Activated naive CD4-positive, alpha-beta T cell treated with anti-CD3 and anti-CD28 coated beads, Interleukin-2, amount 50 U/mL, for 24 hours (primary cell): Measurements from ENCODE around the gene PROM1.

Experiments
- H3K27ac Mint-ChIP-seq: one replicate; pipeline ENCODE4 v1.8.0; 2021; ENCODE audit warnings: mild to moderate bottlenecking, mixed read lengths
- H3K27me3 Mint-ChIP-seq: one replicate; pipeline ENCODE4 v1.8.0; 2021; ENCODE audit warnings: mixed read lengths
- H3K36me3 Mint-ChIP-seq: one replicate; pipeline ENCODE4 v1.8.0; 2021; ENCODE audit warnings: mixed read lengths
- H3K4me1 Mint-ChIP-seq: one replicate; pipeline ENCODE4 v1.8.0; 2021; ENCODE audit warnings: mixed read lengths
- H3K4me3 Mint-ChIP-seq: one replicate; pipeline ENCODE4 v1.8.0; 2021; ENCODE audit warnings: mild to moderate bottlenecking, mixed read lengths
- H3K9me3 Mint-ChIP-seq: one replicate; pipeline ENCODE4 v1.8.0; 2021; ENCODE audit warnings: mixed read lengths

PROM1 gene

GRCh38 chr4:15938640-15939039, 145.2 kb downstream of the PROM1 start, which contains the start of gene FGFBP1:
FGFBP1 (minus strand) TSS chr4:15938740; CDS start chr4:15936632, 2,108 bp downstream.
- no peaks in the 10 kb centered on the region for H3K36me3 Mint-ChIP-seq
- no peaks in the 10 kb centered on the region for H3K9me3 Mint-ChIP-seq
- H3K27me3 Mint-ChIP-seq: no peaks in the 10 kb centered on the region
- H3K4me1 Mint-ChIP-seq: no peaks in the 10 kb centered on the region
- no peak within 1 kb of the TSS for H3K4me3 Mint-ChIP-seq
- no peak within 1 kb of the TSS for H3K27ac Mint-ChIP-seq

GRCh38 chr4:15938182-15938581, 145.6 kb downstream of the PROM1 start:
- no peaks in the 10 kb centered on the region for H3K27me3 Mint-ChIP-seq
- no peaks in the 10 kb centered on the region for H3K36me3 Mint-ChIP-seq
- no peak overlapping the region for H3K27ac Mint-ChIP-seq
- no peaks in the 10 kb centered on the region for H3K9me3 Mint-ChIP-seq
- no peaks in the 10 kb centered on the region for H3K4me1 Mint-ChIP-seq
- no peak overlapping the region for H3K4me3 Mint-ChIP-seq

- Mint-ChIP-seq H3K9me3 (no peaks in the 10 kb centered on the region), H3K4me3 (no peak overlapping the region)
Measured at GRCh38 chr4:15936495-15936894, 147.3 kb downstream of the PROM1 start.

GRCh38 chr4:15935504-15936402, 148.1 kb downstream of the PROM1 start:
- Mint-ChIP-seq H3K27me3 (no peaks in the 10 kb centered on the region), H3K4me3 (no peak overlapping the region), H3K4me1 (no peaks in the 10 kb centered on the region), H3K9me3 (no peaks in the 10 kb centered on the region), H3K27ac (no peak overlapping the region), H3K36me3 (no peaks in the 10 kb centered on the region)

More at GRCh38 chr4:15936495-15936894, 147.3 kb downstream of the PROM1 start:
- H3K27me3 Mint-ChIP-seq: no peaks in the 10 kb centered on the region
- H3K36me3 Mint-ChIP-seq: no peaks in the 10 kb centered on the region
- no peak overlapping the region for H3K27ac Mint-ChIP-seq
- H3K4me1 Mint-ChIP-seq: no peaks in the 10 kb centered on the region

GRCh38 chr4:15934259-15934658, 149.6 kb downstream of the PROM1 start:
- no peak overlapping the region for H3K27ac Mint-ChIP-seq
- H3K4me3 Mint-ChIP-seq: no peak overlapping the region
- no peaks in the 10 kb centered on the region for H3K36me3 Mint-ChIP-seq
- no peaks in the 10 kb centered on the region for H3K9me3 Mint-ChIP-seq
- H3K4me1 Mint-ChIP-seq: no peaks in the 10 kb centered on the region
- H3K27me3 Mint-ChIP-seq: no peaks in the 10 kb centered on the region

- H3K36me3 Mint-ChIP-seq: no peaks in the 10 kb centered on the region
- no peaks in the 10 kb centered on the region for H3K9me3 Mint-ChIP-seq
- H3K27me3 Mint-ChIP-seq: no peaks in the 10 kb centered on the region
- H3K4me3 Mint-ChIP-seq: no peak overlapping the region
- H3K27ac Mint-ChIP-seq: no peak overlapping the region
- no peaks in the 10 kb centered on the region for H3K4me1 Mint-ChIP-seq
Measured at GRCh38 chr4:15931451-15932210, 152.2 kb downstream of the PROM1 start.

- Mint-ChIP-seq H3K36me3 (no peaks in the 10 kb centered on the region), H3K9me3 (no peaks in the 10 kb centered on the region), H3K27me3 (peaks cover 2% of the 10 kb centered on the region), H3K4me1 (no peaks in the 10 kb centered on the region), H3K4me3 (no peak overlapping the region), H3K27ac (no peak overlapping the region)
Measured at GRCh38 chr4:15930314-15930713, 153.5 kb downstream of the PROM1 start.

- no peaks in the 10 kb centered on the region for H3K36me3 Mint-ChIP-seq
- H3K27ac Mint-ChIP-seq: no peak overlapping the region
- H3K27me3 Mint-ChIP-seq: peaks cover 2% of the 10 kb centered on the region
- H3K4me3 Mint-ChIP-seq: no peak overlapping the region
- H3K9me3 Mint-ChIP-seq: no peaks in the 10 kb centered on the region
- no peaks in the 10 kb centered on the region for H3K4me1 Mint-ChIP-seq
Measured at GRCh38 chr4:15929540-15929939, 154.3 kb downstream of the PROM1 start.

- Mint-ChIP-seq H3K27me3 (peaks cover 2% of the 10 kb centered on the region), H3K36me3 (no peaks in the 10 kb centered on the region), H3K4me3 (no peak overlapping the region), H3K27ac (no peak overlapping the region), H3K9me3 (no peaks in the 10 kb centered on the region), H3K4me1 (no peaks in the 10 kb centered on the region)
Measured at GRCh38 chr4:15928883-15929282, 154.9 kb downstream of the PROM1 start.

- peaks cover 4% of the 10 kb centered on the region for H3K27me3 Mint-ChIP-seq
Measured at GRCh38 chr4:15926486-15926885, 157.3 kb downstream of the PROM1 start.

GRCh38 chr4:15925830-15926229, 158.0 kb downstream of the PROM1 start:
- Mint-ChIP-seq H3K27me3 (peaks cover 4% of the 10 kb centered on the region), H3K4me3 (no peak overlapping the region), H3K27ac (no peak overlapping the region), H3K4me1 (no peaks in the 10 kb centered on the region), H3K36me3 (no peaks in the 10 kb centered on the region), H3K9me3 (no peaks in the 10 kb centered on the region)

More at GRCh38 chr4:15926486-15926885, 157.3 kb downstream of the PROM1 start:
- Mint-ChIP-seq H3K4me3 (no peak overlapping the region), H3K4me1 (no peaks in the 10 kb centered on the region), H3K27ac (no peak overlapping the region), H3K36me3 (no peaks in the 10 kb centered on the region), H3K9me3 (no peaks in the 10 kb centered on the region)

GRCh38 chr4:15921592-15921932, 162.3 kb downstream of the PROM1 start:
- no peak overlapping the region for H3K4me3 Mint-ChIP-seq
- no peak overlapping the region for H3K27ac Mint-ChIP-seq
- H3K4me1 Mint-ChIP-seq: no peaks in the 10 kb centered on the region
- H3K36me3 Mint-ChIP-seq: no peaks in the 10 kb centered on the region
- H3K9me3 Mint-ChIP-seq: no peaks in the 10 kb centered on the region
- H3K27me3 Mint-ChIP-seq: peaks cover 6% of the 10 kb centered on the region

GRCh38 chr4:15920723-15921591, 162.9 kb downstream of the PROM1 start:
- no peak overlapping the region for H3K27ac Mint-ChIP-seq

GRCh38 chr4:15918484-15919129, 165.2 kb downstream of the PROM1 start:
- Mint-ChIP-seq H3K27me3 (peaks cover 5% of the 10 kb centered on the region), H3K27ac (no peak overlapping the region), H3K36me3 (peaks cover 4% of the 10 kb centered on the region), H3K9me3 (peaks cover 6% of the 10 kb centered on the region), H3K4me3 (no peak overlapping the region), H3K4me1 (no peaks in the 10 kb centered on the region)

More at GRCh38 chr4:15920723-15921591, 162.9 kb downstream of the PROM1 start:
- Mint-ChIP-seq H3K4me3 (no peak overlapping the region), H3K9me3 (peaks cover 2% of the 10 kb centered on the region), H3K36me3 (peaks cover 2% of the 10 kb centered on the region), H3K27me3 (peaks cover 4% of the 10 kb centered on the region), H3K4me1 (no peaks in the 10 kb centered on the region)
